Left kidney (tissue), 2 donors: ENCODE results near the gene LUC7L3. TPM values are rescaled to one million over a fixed set of nuclear protein-coding genes. Genes with fewer than 3 reads are reported as not detected.
"Not testable (repeated sequence)": the region's sequence is repeated elsewhere in the genome, so short reads cannot be mapped to it uniquely, and the experiment has no call there.

ENCODE experiments used
- DNase-seq: peaks from one replicate; pipeline ENCODE4 v3.0.0-alpha.2; 2013
- polyA plus RNA-seq: library from polyadenylated mRNA; unstranded; fragments of 120-200 nt; gene quantifications from one replicate; pipeline ENCODE4 v1.2.1, GENCODE V29; 2013; ENCODE audit not compliant: insufficient read length

LUC7L3 gene
- polyA plus RNA-seq, 1 donor, result 817 TPM

GRCh38 chr17:50783193-50783660 lies 63.8 kb downstream of the LUC7L3 start:
- DNase-seq, result peak; percentile 80

- DNase-seq, result no peak
Observed at GRCh38 chr17:50783905-50784304, 64.5 kb downstream of the LUC7L3 start.

- no peak for DNase-seq
Observed at GRCh38 chr17:50785126-50785525, 65.7 kb downstream of the LUC7L3 start.

GRCh38 chr17:50785946-50786570 lies 66.7 kb downstream of the LUC7L3 start:
- no peak for DNase-seq

GRCh38 chr17:50787106-50787505 lies 67.7 kb downstream of the LUC7L3 start:
- DNase-seq, result no peak

- DNase-seq, result no peak
Observed at GRCh38 chr17:50790618-50791017, 71.2 kb downstream of the LUC7L3 start.

- DNase-seq, result no peak
Observed at GRCh38 chr17:50792132-50792531, 72.7 kb downstream of the LUC7L3 start.

- no peak for DNase-seq
Observed at GRCh38 chr17:50793007-50793406, 73.6 kb downstream of the LUC7L3 start.

GRCh38 chr17:50794361-50794760 lies 75.0 kb downstream of the LUC7L3 start:
- DNase-seq, result no peak

- DNase-seq, result no peak
Observed at GRCh38 chr17:50797135-50797810, 77.9 kb downstream of the LUC7L3 start.

- DNase-seq, result no peak
Observed at GRCh38 chr17:50798424-50799288, 79.3 kb downstream of the LUC7L3 start.

GRCh38 chr17:50799582-50799981 lies 80.2 kb downstream of the LUC7L3 start:
- DNase-seq, result no peak

- no peak for DNase-seq
Observed at GRCh38 chr17:50800196-50800700, 80.8 kb downstream of the LUC7L3 start.

GRCh38 chr17:50802609-50803571 lies 83.5 kb downstream of the LUC7L3 start:
- DNase-seq, result no peak

GRCh38 chr17:50803676-50804075 lies 84.3 kb downstream of the LUC7L3 start:
- no peak for DNase-seq

- not testable (repeated sequence) for DNase-seq
Observed at GRCh38 chr17:50804749-50805475, 85.5 kb downstream of the LUC7L3 start.

GRCh38 chr17:50805486-50805885 lies 86.1 kb downstream of the LUC7L3 start:
- DNase-seq, result no peak
